CD4-positive, alpha-beta T cell treated with Interleukin-15 for 4 hours (primary cell): ENCODE measurements around the gene SLC22A23.

Experiments used
- DNase-seq: peaks from one replicate; pipeline ENCODE4 v3.0.0-alpha.2; 2020; ENCODE audit warnings: low spot score

Gene SLC22A23

GRCh38 chr6:3471286-3471685 lies 14.4 kb upstream of the SLC22A23 start:
- no peak for DNase-seq

GRCh38 chr6:3468585-3468984 lies 11.7 kb upstream of the SLC22A23 start:
- DNase-seq = no peak

- no peak for DNase-seq
These were observed 11.1 kb upstream of the SLC22A23 start for GRCh38 chr6:3467996-3468395.

- DNase-seq = no peak
These were observed 9.8 kb upstream of the SLC22A23 start for GRCh38 chr6:3466488-3467219.

GRCh38 chr6:3460253-3460652 lies 3.4 kb upstream of the SLC22A23 start:
- DNase-seq = no peak

GRCh38 chr6:3458706-3459421 lies 2.0 kb upstream of the SLC22A23 start:
- no peak for DNase-seq

- no peak for DNase-seq
These were observed 1.1 kb upstream of the SLC22A23 start for GRCh38 chr6:3457710-3458602.

- DNase-seq = no peak
These were observed 404 bp downstream of the SLC22A23 start for GRCh38 chr6:3456395-3456897.

GRCh38 chr6:3455569-3456394 lies 1.1 kb downstream of the SLC22A23 start:
- DNase-seq = no peak

GRCh38 chr6:3455147-3455568 lies 1.7 kb downstream of the SLC22A23 start:
- DNase-seq = peak; percentile 46

GRCh38 chr6:3454273-3455010 lies 2.4 kb downstream of the SLC22A23 start:
- DNase-seq = no peak

GRCh38 chr6:3453413-3454272 lies 3.2 kb downstream of the SLC22A23 start:
- DNase-seq = no peak

GRCh38 chr6:3451498-3451897 lies 5.4 kb downstream of the SLC22A23 start:
- no peak for DNase-seq

- DNase-seq = no peak
These were observed 6.0 kb downstream of the SLC22A23 start for GRCh38 chr6:3450888-3451287.

- no peak for DNase-seq
These were observed 7.0 kb downstream of the SLC22A23 start for GRCh38 chr6:3449750-3450305.

GRCh38 chr6:3449321-3449720 lies 7.5 kb downstream of the SLC22A23 start:
- no peak for DNase-seq

GRCh38 chr6:3447005-3447404 lies 9.8 kb downstream of the SLC22A23 start:
- no peak for DNase-seq

- no peak for DNase-seq
These were observed 10.7 kb downstream of the SLC22A23 start for GRCh38 chr6:3446184-3446583.

- DNase-seq = no peak
These were observed 12.4 kb downstream of the SLC22A23 start for GRCh38 chr6:3444276-3445088.
